Neural cell (in vitro differentiated cells): ENCODE results near the gene NFX1.

Experiments used
- CTCF ChIP-seq: fragments of 450-650 bp; IDR thresholded peaks from 2 replicates; pipeline ENCODE4 v1.5.1; 2014; ENCODE audit warnings: antibody characterized with exemption, mild to moderate bottlenecking, moderate library complexity; ENCODE audit not compliant: poor library complexity, severe bottlenecking
- EZH2 ChIP-seq: fragments of 200-600, 300-800 bp; shearing (Covaris generic), sonication (generic); IDR thresholded peaks from 2 replicates; pipeline ENCODE4 v1.6.1; 2014; ENCODE audit warnings: antibody characterized with exemption, low read length, borderline replicate concordance, mild to moderate bottlenecking; ENCODE audit not compliant: insufficient read depth, poor library complexity, severe bottlenecking
- POLR2AphosphoS5 ChIP-seq: IDR thresholded peaks from 2 replicates; pipeline ENCODE4 v1.6.1; 2012
- RAD21 ChIP-seq: fragments of 450-650 bp; conservative IDR thresholded peaks from 2 replicates; pipeline ENCODE4 v1.6.1; 2014; ENCODE audit warnings: antibody characterized with exemption, mild to moderate bottlenecking, moderate library complexity
- REST ChIP-seq: IDR thresholded peaks from 2 replicates; pipeline ENCODE4 v1.6.1; 2012; ENCODE audit warnings: borderline replicate concordance
- SMC3 ChIP-seq: fragments of 450-650 bp; conservative IDR thresholded peaks from 2 replicates; pipeline ENCODE4 v1.6.1; 2014; ENCODE audit warnings: antibody characterized with exemption, mild to moderate bottlenecking, moderate library complexity; ENCODE audit not compliant: poor library complexity
- TAF1 ChIP-seq: IDR thresholded peaks from 2 replicates; pipeline ENCODE4 v1.6.1; 2012; ENCODE audit warnings: low read depth

DNA sequence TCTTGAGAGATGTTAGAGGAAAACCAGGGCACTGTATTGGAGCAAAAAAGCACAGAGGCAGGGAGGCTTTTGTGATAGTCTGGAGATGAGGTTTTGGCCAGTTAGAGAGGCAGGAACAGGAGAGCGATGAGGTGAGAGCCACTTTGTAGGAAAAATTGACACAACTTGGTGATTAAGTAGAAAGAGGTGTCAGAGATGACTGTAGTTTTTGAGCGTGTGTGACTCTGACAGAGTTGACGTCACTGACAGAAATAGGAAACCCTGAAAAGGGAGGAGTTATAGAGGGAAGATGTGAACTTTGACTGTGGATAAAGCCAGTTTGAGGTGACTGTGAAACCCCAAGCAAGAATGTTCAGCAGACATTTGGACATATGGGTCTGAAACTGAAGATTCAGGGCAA, 15.7 kb downstream of the NFX1 start:
- TF ChIP-seq EZH2, result no peak
- TF ChIP-seq CTCF, result no peak
- TF ChIP-seq POLR2AphosphoS5, result no peak
- TF ChIP-seq SMC3, result no peak
- TF ChIP-seq RAD21, result no peak
- TF ChIP-seq REST, result no peak
- TF ChIP-seq TAF1, result no peak
